ENCODE measurements around the gene CASP5.
"Not testable (repeated sequence)": the region's sequence is repeated elsewhere in the genome, so short reads cannot be mapped to it uniquely, and the experiment has no call there.

Gene CASP5

GRCh38 chr11:104995001-104995408, 28.0 kb downstream of the CASP5 start:
- Histone ChIP-seq H3K4me1 (ENCODE audit: control insufficient read depth, insufficient read depth, low read length) (no peaks in the 10 kb centered on the region), H3K9me3 (ENCODE audit: control insufficient read depth, insufficient read depth, low read depth, low read length) (no peaks in the 10 kb centered on the region), H3K4me3 (ENCODE audit: low read depth, low read length) (no peak overlapping the region)

GRCh38 chr11:104992781-104993180, 30.2 kb downstream of the CASP5 start:
- no peaks in the 10 kb centered on the region for H3K4me1 ChIP-seq (ENCODE audit: control insufficient read depth, insufficient read depth, low read length)
- H3K27ac ChIP-seq (ENCODE audit: low read depth, low read length): no peak overlapping the region
- H3K9me3 ChIP-seq (ENCODE audit: control insufficient read depth, insufficient read depth, low read depth, low read length): no peaks in the 10 kb centered on the region; the same call in 1 of the 2 replicates
- no peaks in the 10 kb centered on the region for H3K27me3 ChIP-seq (ENCODE audit: control insufficient read depth, insufficient read depth, low read length)
- no peak overlapping the region for H3K9ac ChIP-seq (ENCODE audit: low read length)
- H3K4me3 ChIP-seq (ENCODE audit: low read depth, low read length): no peak overlapping the region
- H3K36me3 ChIP-seq (ENCODE audit: control insufficient read depth, insufficient read depth, low read length): no peaks in the 10 kb centered on the region

More at GRCh38 chr11:104995001-104995408, 28.0 kb downstream of the CASP5 start:
- Histone ChIP-seq H3K9ac (ENCODE audit: low read length) (no peak overlapping the region), H3K27ac (ENCODE audit: low read depth, low read length) (no peak overlapping the region), H3K36me3 (ENCODE audit: control insufficient read depth, insufficient read depth, low read length) (no peaks in the 10 kb centered on the region), H3K27me3 (ENCODE audit: control insufficient read depth, insufficient read depth, low read length) (no peaks in the 10 kb centered on the region)

GRCh38 chr11:104991994-104992393, 31.0 kb downstream of the CASP5 start:
- no peaks in the 10 kb centered on the region for H3K36me3 ChIP-seq (ENCODE audit: control insufficient read depth, insufficient read depth, low read length)
- H3K27ac ChIP-seq (ENCODE audit: low read depth, low read length): no peak overlapping the region
- no peak overlapping the region for H3K4me3 ChIP-seq (ENCODE audit: low read depth, low read length)
- H3K9me3 ChIP-seq (ENCODE audit: control insufficient read depth, insufficient read depth, low read depth, low read length): no peaks in the 10 kb centered on the region; the same call in 1 of the 2 replicates
- H3K27me3 ChIP-seq (ENCODE audit: control insufficient read depth, insufficient read depth, low read length): no peaks in the 10 kb centered on the region
- H3K9ac ChIP-seq (ENCODE audit: low read length): no peak overlapping the region
- H3K4me1 ChIP-seq (ENCODE audit: control insufficient read depth, insufficient read depth, low read length): no peaks in the 10 kb centered on the region

GRCh38 chr11:104984808-104985207, 38.2 kb downstream of the CASP5 start:
- Histone ChIP-seq H3K36me3 (ENCODE audit: control insufficient read depth, insufficient read depth, low read length) (no peaks in the 10 kb centered on the region), H3K4me3 (ENCODE audit: low read depth, low read length) (no peak overlapping the region), H3K27ac (ENCODE audit: low read depth, low read length) (no peak overlapping the region), H3K4me1 (ENCODE audit: control insufficient read depth, insufficient read depth, low read length) (no peaks in the 10 kb centered on the region), H3K27me3 (ENCODE audit: control insufficient read depth, insufficient read depth, low read length) (no peaks in the 10 kb centered on the region), H3K9ac (ENCODE audit: low read length) (no peak overlapping the region), H3K9me3 (ENCODE audit: control insufficient read depth, insufficient read depth, low read depth, low read length) (no peaks in the 10 kb centered on the region; the same call in 1 of the 2 replicates)

- Histone ChIP-seq H3K9me3 (ENCODE audit: control insufficient read depth, insufficient read depth, low read depth, low read length) (peaks cover 4% of the 10 kb centered on the region), H3K27ac (ENCODE audit: low read depth, low read length) (no peak overlapping the region), H3K27me3 (ENCODE audit: control insufficient read depth, insufficient read depth, low read length) (no peaks in the 10 kb centered on the region), H3K4me3 (ENCODE audit: low read depth, low read length) (no peak overlapping the region), H3K4me1 (ENCODE audit: control insufficient read depth, insufficient read depth, low read length) (no peaks in the 10 kb centered on the region), H3K9ac (ENCODE audit: low read length) (no peak overlapping the region), H3K36me3 (ENCODE audit: control insufficient read depth, insufficient read depth, low read length) (no peaks in the 10 kb centered on the region)
These were observed 43.1 kb downstream of the CASP5 start for GRCh38 chr11:104979839-104980238.

GRCh38 chr11:104973616-104974015, 49.4 kb downstream of the CASP5 start:
- no peaks in the 10 kb centered on the region for H3K36me3 ChIP-seq (ENCODE audit: control insufficient read depth, insufficient read depth, low read length)
- no peak overlapping the region for H3K4me3 ChIP-seq (ENCODE audit: low read depth, low read length)
- no peaks in the 10 kb centered on the region for H3K27me3 ChIP-seq (ENCODE audit: control insufficient read depth, insufficient read depth, low read length)
- H3K9me3 ChIP-seq (ENCODE audit: control insufficient read depth, insufficient read depth, low read depth, low read length): peaks cover 21% of the 10 kb centered on the region
- H3K27ac ChIP-seq (ENCODE audit: low read depth, low read length): no peak overlapping the region
- H3K4me1 ChIP-seq (ENCODE audit: control insufficient read depth, insufficient read depth, low read length): peaks cover 3% of the 10 kb centered on the region; the same call in 1 of the 2 replicates
- H3K9ac ChIP-seq (ENCODE audit: low read length): no peak overlapping the region

- H3K36me3 ChIP-seq (ENCODE audit: control insufficient read depth, insufficient read depth, low read length): not testable (repeated sequence)
These were observed 50.0 kb downstream of the CASP5 start for GRCh38 chr11:104972924-104973323.

GRCh38 chr11:104970756-104971155, 52.2 kb downstream of the CASP5 start:
- no peak overlapping the region for H3K27ac ChIP-seq (ENCODE audit: low read depth, low read length)
- no peak overlapping the region for H3K4me3 ChIP-seq (ENCODE audit: low read depth, low read length)
- H3K9me3 ChIP-seq (ENCODE audit: control insufficient read depth, insufficient read depth, low read depth, low read length): peaks cover 21% of the 10 kb centered on the region
- H3K4me1 ChIP-seq (ENCODE audit: control insufficient read depth, insufficient read depth, low read length): peaks cover 3% of the 10 kb centered on the region; the same call in 1 of the 2 replicates
- H3K27me3 ChIP-seq (ENCODE audit: control insufficient read depth, insufficient read depth, low read length): no peaks in the 10 kb centered on the region
- no peak overlapping the region for H3K9ac ChIP-seq (ENCODE audit: low read length)
- no peaks in the 10 kb centered on the region for H3K36me3 ChIP-seq (ENCODE audit: control insufficient read depth, insufficient read depth, low read length)

More at GRCh38 chr11:104972924-104973323, 50.0 kb downstream of the CASP5 start:
- not testable (repeated sequence) for H3K9ac ChIP-seq (ENCODE audit: low read length); H3K27ac ChIP-seq (ENCODE audit: low read depth, low read length); H3K4me3 ChIP-seq (ENCODE audit: low read depth, low read length); H3K4me1 ChIP-seq (ENCODE audit: control insufficient read depth, insufficient read depth, low read length); H3K27me3 ChIP-seq (ENCODE audit: control insufficient read depth, insufficient read depth, low read length)
- peaks cover 21% of the 10 kb centered on the region for H3K9me3 ChIP-seq (ENCODE audit: control insufficient read depth, insufficient read depth, low read depth, low read length)

- H3K27ac ChIP-seq (ENCODE audit: low read depth, low read length): no peak overlapping the region
- H3K4me1 ChIP-seq (ENCODE audit: control insufficient read depth, insufficient read depth, low read length): peaks cover 3% of the 10 kb centered on the region; the same call in 1 of the 2 replicates
- peaks cover 16% of the 10 kb centered on the region; the same call in 1 of the 2 replicates for H3K9me3 ChIP-seq (ENCODE audit: control insufficient read depth, insufficient read depth, low read depth, low read length)
- H3K4me3 ChIP-seq (ENCODE audit: low read depth, low read length): no peak overlapping the region
- no peaks in the 10 kb centered on the region for H3K36me3 ChIP-seq (ENCODE audit: control insufficient read depth, insufficient read depth, low read length)
- H3K27me3 ChIP-seq (ENCODE audit: control insufficient read depth, insufficient read depth, low read length): no peaks in the 10 kb centered on the region
- no peak overlapping the region for H3K9ac ChIP-seq (ENCODE audit: low read length)
These were observed 53.9 kb downstream of the CASP5 start for GRCh38 chr11:104968856-104969776.

- no peak within 1 kb of the TSS for H3K27ac ChIP-seq (ENCODE audit: low read depth, low read length)
- no peaks in the 10 kb centered on the region for H3K36me3 ChIP-seq (ENCODE audit: control insufficient read depth, insufficient read depth, low read length)
- peaks cover 3% of the 10 kb centered on the region; the same call in 1 of the 2 replicates for H3K4me1 ChIP-seq (ENCODE audit: control insufficient read depth, insufficient read depth, low read length)
- H3K27me3 ChIP-seq (ENCODE audit: control insufficient read depth, insufficient read depth, low read length): no peaks in the 10 kb centered on the region
- no peak within 1 kb of the TSS for H3K4me3 ChIP-seq (ENCODE audit: low read depth, low read length)
- peaks cover 19% of the 10 kb centered on the region for H3K9me3 ChIP-seq (ENCODE audit: control insufficient read depth, insufficient read depth, low read depth, low read length)
- no peak within 1 kb of the TSS for H3K9ac ChIP-seq (ENCODE audit: low read length)
These were observed 54.6 kb downstream of the CASP5 start, which contains the start of gene CASP4 for GRCh38 chr11:104968355-104968855. Gene CASP4 (minus strand): TSS chr11:104968574. CDS start chr11:104968525, 49 bp downstream.

Data from HUES6 (cell line).